Non-pigmented ciliary epithelial cell (primary cell): ENCODE data around the gene ERC2.

ENCODE experiments used
- DNase-seq: peaks from one replicate; pipeline ENCODE4 v3.0.0-alpha.2; 2010; ENCODE audit warnings: low read depth

The ERC2 gene

GRCh38 chr3:55984626-55985025 is 483.6 kb downstream of the ERC2 start:
- DNase-seq: peak; percentile 43

GRCh38 chr3:55978953-55979352 is 489.3 kb downstream of the ERC2 start:
- no peak for DNase-seq

- DNase-seq: no peak
These were observed 493.7 kb downstream of the ERC2 start for GRCh38 chr3:55974421-55975165.

GRCh38 chr3:55969634-55970033 is 498.6 kb downstream of the ERC2 start:
- DNase-seq: no peak

DNA sequence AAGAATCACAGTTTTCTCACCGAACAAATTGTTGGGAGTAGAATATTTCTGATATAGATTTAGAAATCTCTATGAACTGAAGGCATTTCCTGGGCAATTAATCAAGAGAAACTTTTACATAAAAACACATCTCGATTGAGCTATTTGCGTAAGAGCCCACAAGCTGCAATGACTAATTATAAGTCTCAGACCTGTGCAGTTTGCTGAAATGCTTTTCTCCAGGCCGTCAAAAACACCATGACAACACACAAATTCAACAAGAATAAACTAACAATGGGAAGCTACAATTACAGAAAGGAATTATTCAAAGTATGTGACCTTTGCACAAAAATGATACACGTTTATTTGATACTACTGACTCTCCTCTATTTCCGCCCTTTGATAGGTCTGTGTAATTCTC is 499.9 kb downstream of the ERC2 start:
- DNase-seq: no peak

GRCh38 chr3:55966566-55966965 is 501.7 kb downstream of the ERC2 start:
- no peak for DNase-seq

- no peak for DNase-seq
These were observed 502.5 kb downstream of the ERC2 start for GRCh38 chr3:55965776-55966175.

DNA sequence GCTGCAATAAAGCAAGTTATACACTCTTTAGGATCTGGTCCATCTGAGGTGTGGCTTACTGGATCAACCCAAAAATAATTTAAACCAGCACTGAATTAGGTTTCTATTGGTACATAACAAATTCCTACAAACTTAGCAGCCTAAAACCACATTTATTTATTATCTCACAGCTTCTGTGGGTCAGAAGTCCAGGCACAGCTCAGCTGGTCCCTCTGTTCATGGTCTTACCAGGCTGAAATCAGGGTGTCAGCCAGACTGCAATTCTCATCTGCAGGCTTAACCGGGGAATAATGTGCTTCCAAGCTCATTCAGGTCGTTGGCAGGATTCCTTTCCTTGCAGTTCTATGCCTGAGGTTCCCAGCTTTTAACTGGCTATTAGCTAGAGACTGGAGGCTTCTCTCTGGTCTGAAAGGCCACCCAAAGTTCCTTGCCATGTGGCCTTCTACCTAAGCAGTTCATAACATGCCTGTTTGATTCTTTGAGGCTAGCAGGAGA is 503.7 kb downstream of the ERC2 start:
- DNase-seq: no peak

DNA sequence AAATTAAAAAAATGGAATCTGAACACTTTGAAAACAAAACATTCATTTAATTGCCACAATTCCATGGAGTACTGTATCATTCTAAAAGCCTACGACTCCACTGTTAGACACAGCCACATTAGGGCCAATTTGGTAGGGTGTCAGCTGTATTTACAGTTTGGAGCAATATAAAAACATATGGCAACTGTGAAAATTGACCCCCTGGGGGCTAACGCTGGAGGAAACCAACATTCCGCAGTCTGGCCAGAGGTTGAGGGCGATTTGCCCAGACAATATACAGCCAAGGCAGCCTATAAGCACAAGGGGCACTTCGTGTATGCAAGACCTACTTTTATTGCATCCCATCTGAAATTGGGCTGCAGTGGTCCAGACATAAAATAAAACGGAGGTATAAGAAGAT is 504.7 kb downstream of the ERC2 start:
- no peak for DNase-seq

- DNase-seq: no peak
These were observed 508.7 kb downstream of the ERC2 start for GRCh38 chr3:55959471-55960080.

GRCh38 chr3:55958605-55959004 is 509.7 kb downstream of the ERC2 start:
- no peak for DNase-seq

- no peak for DNase-seq
These were observed 512.3 kb downstream of the ERC2 start for GRCh38 chr3:55955891-55956477.

- DNase-seq: no peak
These were observed 516.9 kb downstream of the ERC2 start for GRCh38 chr3:55951388-55951787.

DNA sequence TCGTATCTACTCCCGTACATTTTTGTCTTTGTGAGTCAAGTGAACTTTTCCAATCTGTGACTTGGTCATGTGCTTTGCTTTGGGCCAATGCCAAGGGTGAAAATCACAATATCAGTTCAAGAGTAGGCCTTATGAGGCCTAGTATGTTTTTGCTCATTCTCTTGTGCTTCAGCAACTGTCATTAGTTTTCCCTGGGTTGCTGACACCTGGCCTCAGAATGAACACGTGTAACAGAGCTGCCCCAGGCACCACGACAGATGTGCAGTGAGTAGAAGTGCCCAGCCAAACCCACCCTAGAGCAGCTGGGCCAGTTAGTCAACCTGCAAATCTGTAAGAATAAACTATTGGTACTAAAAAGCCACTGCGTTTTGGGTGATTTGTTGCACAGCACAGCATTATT is 520.9 kb downstream of the ERC2 start:
- no peak for DNase-seq

DNA sequence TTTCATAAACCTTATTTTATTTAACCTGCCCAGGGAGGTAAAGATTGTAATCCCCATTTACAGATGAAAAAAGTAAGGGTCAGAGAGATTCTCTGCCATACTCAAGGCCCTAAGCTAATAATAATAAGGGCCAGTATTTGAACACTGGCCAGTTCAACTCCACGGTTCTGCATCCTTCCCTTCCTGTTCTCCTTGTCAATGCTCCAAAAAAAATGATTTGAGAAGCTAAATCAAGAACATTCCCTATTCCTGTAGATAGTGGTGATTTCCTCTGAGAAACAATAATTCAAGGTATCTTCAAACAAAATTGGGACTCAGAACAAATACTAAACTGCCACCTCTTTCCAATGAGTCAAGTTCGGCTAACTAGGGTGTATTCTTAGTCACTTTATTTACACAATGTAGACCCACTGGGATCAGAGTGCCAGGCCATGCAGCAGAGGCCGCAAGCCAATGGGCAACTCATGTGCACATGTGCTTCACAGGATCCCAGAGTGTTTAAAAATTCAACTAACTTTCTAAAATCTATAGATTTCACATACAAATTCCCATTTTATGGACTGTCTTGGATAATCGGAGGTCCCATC is 521.6 kb downstream of the ERC2 start:
- no peak for DNase-seq

- no peak for DNase-seq
These were observed 525.4 kb downstream of the ERC2 start for GRCh38 chr3:55942868-55943267.

GRCh38 chr3:55939287-55939686 is 529.0 kb downstream of the ERC2 start:
- no peak for DNase-seq

GRCh38 chr3:55937301-55937700 is 531.0 kb downstream of the ERC2 start:
- DNase-seq: no peak

DNA sequence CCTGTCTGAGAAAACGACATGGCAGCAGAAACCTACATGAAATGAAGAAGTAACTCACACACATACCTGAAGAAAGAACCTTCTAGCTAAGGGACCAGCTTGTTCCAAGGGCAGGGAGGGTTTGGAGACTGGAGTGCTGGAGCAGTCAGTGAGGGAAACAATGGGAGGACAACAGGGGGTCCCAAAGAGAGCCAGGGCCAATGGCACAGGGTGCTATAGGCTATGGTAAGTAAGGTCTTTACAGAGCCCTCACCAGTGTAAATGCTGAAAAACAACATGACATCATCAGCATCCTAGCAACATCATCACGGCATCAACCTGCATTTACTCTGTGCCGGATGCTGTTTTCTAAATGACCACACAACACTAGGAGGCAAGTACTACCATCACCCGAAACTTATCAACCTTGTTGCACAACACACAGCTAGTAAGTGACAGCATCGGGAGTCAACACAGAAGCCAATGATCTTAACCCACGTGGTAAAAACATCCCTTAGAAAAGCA is 531.7 kb downstream of the ERC2 start:
- no peak for DNase-seq

GRCh38 chr3:55935241-55935640 is 533.0 kb downstream of the ERC2 start:
- no peak for DNase-seq

DNA sequence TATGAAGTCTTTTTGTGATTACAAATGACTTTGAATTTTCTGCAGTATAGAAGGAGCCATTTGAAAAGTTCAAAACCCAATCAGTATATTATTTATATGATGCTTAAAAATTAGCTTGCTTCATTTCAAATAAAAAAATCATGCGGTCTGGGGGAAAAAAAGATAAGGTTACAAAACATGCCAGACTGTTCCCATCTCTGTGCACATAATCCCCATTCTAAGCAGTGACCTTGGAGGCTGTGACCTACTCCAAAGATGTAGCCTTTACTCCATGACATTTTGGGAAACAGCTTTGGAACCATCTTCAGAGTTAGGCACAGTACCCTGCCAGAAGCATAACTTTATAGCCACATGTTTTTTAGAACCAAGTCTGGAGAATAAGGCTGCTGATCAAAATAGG is 533.5 kb downstream of the ERC2 start:
- no peak for DNase-seq

DNA sequence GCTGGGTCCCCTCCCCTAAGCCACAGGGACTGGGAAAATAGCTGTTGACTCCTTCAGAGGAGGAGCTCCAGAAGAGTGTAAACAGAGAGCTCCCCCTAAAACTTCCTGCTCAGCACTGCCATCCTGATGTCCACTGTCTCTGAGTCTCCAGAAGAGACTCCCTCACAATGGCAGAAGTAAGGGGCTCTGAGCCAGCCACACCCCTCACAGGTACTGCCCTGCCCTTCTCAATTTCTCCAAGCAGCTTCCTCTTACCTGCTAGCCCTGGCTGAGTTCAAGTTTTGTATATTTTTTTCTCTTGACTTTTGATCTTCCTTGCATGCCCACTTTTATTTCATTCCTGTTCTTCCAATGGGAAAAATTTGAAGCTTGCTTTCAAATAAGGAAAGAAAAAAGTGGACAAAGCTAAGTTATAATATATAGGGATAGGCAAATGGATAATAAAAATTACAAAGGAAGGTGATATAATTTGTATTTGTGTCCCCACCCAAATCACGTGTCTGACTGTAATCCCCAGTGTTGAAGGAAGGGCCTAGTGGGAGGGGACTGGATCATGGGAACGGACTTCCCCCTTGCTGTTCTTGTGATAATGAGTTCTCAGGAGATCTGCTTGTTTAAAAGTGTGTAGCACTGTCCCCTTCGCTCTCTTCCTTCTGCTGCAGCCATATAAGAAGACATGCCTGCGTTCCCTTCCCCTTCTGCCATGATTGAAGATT is 539.0 kb downstream of the ERC2 start:
- no peak for DNase-seq
